ENCODE results near the gene LNPEP.

LNPEP gene

DNA sequence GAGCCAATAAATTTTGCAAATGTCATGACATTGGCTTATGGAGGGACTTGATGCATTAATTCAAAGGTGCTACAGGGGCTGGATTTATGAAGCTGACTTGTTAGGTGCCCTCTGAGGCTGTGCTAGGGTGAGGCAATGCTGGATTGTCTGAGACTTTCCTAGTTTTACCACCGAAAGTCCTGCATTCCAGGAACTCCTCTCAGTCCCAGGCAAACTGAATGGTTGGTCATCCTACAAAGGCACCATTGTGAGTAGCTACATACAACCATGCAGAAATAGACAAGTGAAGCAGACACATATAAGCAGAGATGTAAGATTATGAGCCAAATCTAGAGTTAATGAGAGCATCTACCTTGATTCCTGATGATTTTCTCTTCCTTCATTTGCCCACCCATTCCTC is 111.2 kb downstream of the LNPEP start:
- TF ChIP-seq, protein P1, sequence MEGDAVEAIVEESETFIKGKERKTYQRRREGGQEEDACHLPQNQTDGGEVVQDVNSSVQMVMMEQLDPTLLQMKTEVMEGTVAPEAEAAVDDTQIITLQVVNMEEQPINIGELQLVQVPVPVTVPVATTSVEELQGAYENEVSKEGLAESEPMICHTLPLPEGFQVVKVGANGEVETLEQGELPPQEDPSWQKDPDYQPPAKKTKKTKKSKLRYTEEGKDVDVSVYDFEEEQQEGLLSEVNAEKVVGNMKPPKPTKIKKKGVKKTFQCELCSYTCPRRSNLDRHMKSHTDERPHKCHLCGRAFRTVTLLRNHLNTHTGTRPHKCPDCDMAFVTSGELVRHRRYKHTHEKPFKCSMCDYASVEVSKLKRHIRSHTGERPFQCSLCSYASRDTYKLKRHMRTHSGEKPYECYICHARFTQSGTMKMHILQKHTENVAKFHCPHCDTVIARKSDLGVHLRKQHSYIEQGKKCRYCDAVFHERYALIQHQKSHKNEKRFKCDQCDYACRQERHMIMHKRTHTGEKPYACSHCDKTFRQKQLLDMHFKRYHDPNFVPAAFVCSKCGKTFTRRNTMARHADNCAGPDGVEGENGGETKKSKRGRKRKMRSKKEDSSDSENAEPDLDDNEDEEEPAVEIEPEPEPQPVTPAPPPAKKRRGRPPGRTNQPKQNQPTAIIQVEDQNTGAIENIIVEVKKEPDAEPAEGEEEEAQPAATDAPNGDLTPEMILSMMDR (conservative IDR thresholded peaks at IDR 0.05; ENCODE audit: low read length), result no peak
- no peak for DNase-seq (ENCODE audit: low read depth)
- no peak overlapping the region for H3K4me3 ChIP-seq (ENCODE audit: low read length)

DNA sequence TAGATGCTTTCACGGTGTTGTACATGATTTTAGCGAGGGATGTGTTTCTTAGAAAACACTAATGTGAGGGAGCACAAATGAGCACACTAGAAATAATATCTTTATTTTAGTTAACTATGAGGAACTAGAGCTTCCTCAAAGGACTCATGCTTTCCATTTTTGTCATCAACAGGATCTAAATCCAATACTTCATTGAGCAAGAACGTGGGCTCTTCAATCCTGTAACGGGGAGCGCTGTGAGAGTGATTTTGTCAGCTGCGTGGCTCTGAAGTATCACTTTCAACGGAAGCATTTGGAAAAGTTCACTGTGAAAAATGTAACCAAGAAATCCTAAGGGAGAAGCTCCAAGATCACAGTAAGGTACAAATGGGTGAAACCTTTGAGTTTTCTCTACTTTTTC is 113.3 kb downstream of the LNPEP start:
- no peak for DNase-seq (ENCODE audit: low read depth)

DNA sequence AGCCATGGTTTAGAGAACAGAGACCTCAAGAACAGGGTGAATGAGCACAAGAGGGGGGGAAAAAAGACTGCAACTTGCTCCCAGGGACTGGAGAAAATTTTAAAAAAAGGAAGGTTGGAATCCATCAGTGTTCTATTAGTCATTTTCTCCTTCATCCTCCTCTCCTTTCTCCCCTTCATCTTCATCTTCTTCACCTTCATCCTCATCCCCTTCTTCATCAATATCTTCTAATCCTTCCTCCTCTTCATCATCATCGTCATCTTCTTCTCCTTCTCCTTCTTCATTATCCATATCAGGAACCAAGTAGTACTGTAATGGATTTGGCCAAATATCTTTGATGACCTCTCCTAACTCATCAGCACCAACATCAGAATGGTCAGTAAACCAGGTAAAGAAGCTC is 120.4 kb downstream of the LNPEP start:
- TF ChIP-seq, protein P1 (conservative IDR thresholded peaks at IDR 0.05; ENCODE audit: low read length), result no peak
- no peak overlapping the region for H3K4me3 ChIP-seq (ENCODE audit: low read length)
- DNase-seq (ENCODE audit: low read depth), result no peak

More for the DNA sequence above, 113.3 kb downstream of the LNPEP start:
- H3K4me3 ChIP-seq (ENCODE audit: low read length), result no peak overlapping the region
- TF ChIP-seq, protein P1 (conservative IDR thresholded peaks at IDR 0.05; ENCODE audit: low read length), result no peak

DNA sequence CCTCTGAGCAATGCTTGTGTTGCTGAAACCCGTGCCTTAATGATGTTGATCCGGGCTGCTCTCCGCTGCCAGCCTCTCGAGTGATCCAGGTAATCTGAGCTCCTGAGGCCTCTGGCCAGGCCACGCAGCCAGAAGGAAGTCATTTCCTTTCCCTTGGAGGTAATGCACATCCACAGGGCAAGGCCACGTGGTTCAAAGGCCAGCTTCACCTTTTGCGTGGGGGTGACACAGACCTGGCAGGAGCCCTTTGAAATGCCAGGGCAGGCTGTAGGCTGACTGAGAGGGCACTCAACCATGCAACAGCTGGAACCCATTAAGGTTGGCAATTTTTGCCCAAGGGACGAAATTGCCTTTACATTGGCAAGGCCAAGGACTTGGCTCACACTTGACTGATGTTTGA is 126.2 kb downstream of the LNPEP start:
- TF ChIP-seq, protein P1 (conservative IDR thresholded peaks at IDR 0.05; ENCODE audit: low read length), result no peak
- H3K4me3 ChIP-seq (ENCODE audit: low read length), result no peak overlapping the region
- no peak for DNase-seq (ENCODE audit: low read depth)

DNA sequence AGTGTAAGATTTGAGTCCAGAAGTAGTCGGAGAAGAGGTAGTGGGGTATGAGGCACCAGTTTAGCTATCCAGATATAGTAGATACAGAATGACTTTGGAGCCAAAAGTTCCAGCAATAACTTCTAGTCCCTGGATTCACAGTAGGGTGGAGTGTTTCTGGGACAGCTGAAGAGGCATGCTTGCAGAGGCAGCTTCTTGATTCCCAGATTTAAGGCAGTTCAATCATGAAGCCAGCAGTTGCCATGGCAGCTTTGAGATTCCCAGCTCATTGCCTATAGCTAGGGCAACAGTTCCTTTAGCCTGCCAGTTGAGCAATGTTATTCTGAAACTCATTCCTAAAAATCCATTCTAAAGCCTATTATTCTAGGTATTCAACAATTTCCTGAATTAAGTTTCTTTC is 127.4 kb downstream of the LNPEP start:
- TF ChIP-seq, protein P1 (conservative IDR thresholded peaks at IDR 0.05; ENCODE audit: low read length), result no peak
- no peak overlapping the region for H3K4me3 ChIP-seq (ENCODE audit: low read length)
- no peak for DNase-seq (ENCODE audit: low read depth)

DNA sequence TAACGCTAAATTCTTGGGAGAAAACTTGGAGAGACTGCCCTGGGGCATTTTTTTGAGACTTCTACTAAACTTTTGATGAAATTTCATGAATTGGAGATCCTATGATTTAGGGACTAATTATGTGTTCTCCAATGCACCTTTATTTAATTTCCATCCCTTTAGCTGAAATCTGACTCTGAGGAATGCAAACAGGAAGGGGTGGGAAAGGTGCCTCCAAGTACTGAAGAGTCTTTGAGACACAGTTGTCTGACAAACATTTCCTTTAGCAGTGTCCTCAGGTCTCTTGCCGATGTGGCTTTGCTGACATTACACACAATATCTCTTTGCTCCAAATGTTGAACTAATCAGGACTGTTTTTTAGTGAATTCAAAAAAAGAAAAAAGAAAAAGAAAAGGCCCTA is 129.6 kb downstream of the LNPEP start:
- DNase-seq (ENCODE audit: low read depth), result no peak
- TF ChIP-seq, protein P1 (conservative IDR thresholded peaks at IDR 0.05; ENCODE audit: low read length), result no peak
- no peak overlapping the region for H3K4me3 ChIP-seq (ENCODE audit: low read length)

DNA sequence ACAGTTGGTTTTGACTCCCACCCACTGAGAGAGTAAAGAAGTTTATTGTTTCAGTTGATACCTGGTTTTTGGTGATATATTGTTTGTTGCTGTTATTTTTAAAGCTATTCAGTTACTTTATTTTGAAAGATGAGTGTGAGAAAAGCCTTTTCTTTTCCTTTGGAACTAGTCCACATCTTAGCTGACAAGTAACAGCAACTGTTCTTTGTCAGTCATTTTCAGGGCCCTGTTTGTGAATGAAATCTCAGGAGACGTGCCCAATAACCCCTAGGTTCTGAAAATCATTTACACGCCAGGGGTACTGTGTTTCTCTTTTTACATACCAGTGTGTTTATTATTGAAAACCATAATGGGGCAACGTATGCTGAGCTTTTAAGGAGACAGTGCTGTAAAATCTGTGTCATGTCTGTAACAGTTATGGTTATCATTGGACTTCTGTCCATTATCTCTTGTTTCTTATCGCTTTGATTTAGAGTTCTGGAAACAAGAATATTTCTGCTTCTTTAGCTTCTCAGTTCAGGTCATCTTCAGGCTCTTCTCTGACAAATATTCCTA is 131.5 kb downstream of the LNPEP start:
- TF ChIP-seq, protein P1 (conservative IDR thresholded peaks at IDR 0.05; ENCODE audit: low read length), result no peak
- H3K4me3 ChIP-seq (ENCODE audit: low read length), result no peak overlapping the region
- DNase-seq (ENCODE audit: low read depth), result no peak

Measured in AG10803 (cell line).